ENCODE results near the gene ARHGEF37. TPM values are rescaled to one million over a fixed set of nuclear protein-coding genes. Genes with fewer than 3 reads are reported as not detected.
A peak's percentile ranks its signal among the peaks of the same experiment; 100 is the strongest.

The ARHGEF37 gene
- total RNA-seq, 1 donor from 2014 or later = 3.3 TPM

- H3K4me3 Mint-ChIP-seq (ENCODE audit: low read depth) = no peak overlapping the region
- TF ChIP-seq CTCF (IDR thresholded peaks at IDR 0.05; ENCODE audit: unreplicated experiment) = no peak
- H3K4me1 Mint-ChIP-seq (ENCODE audit: low read depth) = no peaks in the 10 kb centered on the region
- no peak overlapping the region for H3K27ac Mint-ChIP-seq
- peaks cover 4% of the 10 kb centered on the region for H3K27me3 Mint-ChIP-seq
- no peaks in the 10 kb centered on the region for H3K36me3 Mint-ChIP-seq (ENCODE audit: insufficient read depth)
- no peak for DNase-seq (ENCODE audit: low spot score, unreplicated experiment)
- no peaks in the 10 kb centered on the region for H3K9me3 Mint-ChIP-seq (ENCODE audit: low read depth)
These were observed 70.4 kb downstream of the ARHGEF37 start for GRCh38 chr5:149651686-149652085.

- no peak for TF ChIP-seq CTCF (IDR thresholded peaks at IDR 0.05; ENCODE audit: unreplicated experiment)
- no peaks in the 10 kb centered on the region for H3K27me3 Mint-ChIP-seq
- no peak overlapping the region for H3K27ac Mint-ChIP-seq
- H3K36me3 Mint-ChIP-seq (ENCODE audit: insufficient read depth) = no peaks in the 10 kb centered on the region
- H3K9me3 Mint-ChIP-seq (ENCODE audit: low read depth) = no peaks in the 10 kb centered on the region
- no peak for DNase-seq (ENCODE audit: low spot score, unreplicated experiment)
- no peaks in the 10 kb centered on the region for H3K4me1 Mint-ChIP-seq (ENCODE audit: low read depth)
- no peak overlapping the region for H3K4me3 Mint-ChIP-seq (ENCODE audit: low read depth)
These were observed 71.4 kb downstream of the ARHGEF37 start for GRCh38 chr5:149652697-149653096.

DNA sequence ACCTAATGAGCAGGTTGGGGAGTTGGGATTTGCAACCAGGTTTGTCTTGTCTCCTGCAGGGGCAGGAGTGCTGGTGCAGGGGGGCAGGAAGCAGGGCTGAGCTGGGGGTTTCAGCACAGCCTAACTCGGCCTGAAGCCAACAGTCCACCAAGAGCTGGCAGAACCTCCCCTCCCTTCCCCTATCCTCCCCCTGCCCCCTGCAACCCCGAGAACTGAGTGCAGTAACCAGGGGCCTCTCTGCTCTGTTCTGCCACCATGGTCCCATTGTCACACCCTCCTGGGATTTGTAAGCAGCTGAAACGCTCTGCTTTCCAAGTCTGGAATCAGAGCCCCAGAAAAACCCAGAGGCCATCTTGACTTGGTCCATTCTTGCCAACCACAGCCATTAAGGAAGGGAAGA is 72.9 kb downstream of the ARHGEF37 start:
- Mint-ChIP-seq H3K27ac (no peak overlapping the region), H3K36me3 (ENCODE audit: insufficient read depth) (no peaks in the 10 kb centered on the region), H3K4me1 (ENCODE audit: low read depth) (peaks cover 3% of the 10 kb centered on the region), H3K4me3 (ENCODE audit: low read depth) (no peak overlapping the region), H3K9me3 (ENCODE audit: low read depth) (no peaks in the 10 kb centered on the region), H3K27me3 (no peaks in the 10 kb centered on the region)
- no peak for TF ChIP-seq CTCF (IDR thresholded peaks at IDR 0.05; ENCODE audit: unreplicated experiment)
- DNase-seq (ENCODE audit: low spot score, unreplicated experiment) = no peak

DNA sequence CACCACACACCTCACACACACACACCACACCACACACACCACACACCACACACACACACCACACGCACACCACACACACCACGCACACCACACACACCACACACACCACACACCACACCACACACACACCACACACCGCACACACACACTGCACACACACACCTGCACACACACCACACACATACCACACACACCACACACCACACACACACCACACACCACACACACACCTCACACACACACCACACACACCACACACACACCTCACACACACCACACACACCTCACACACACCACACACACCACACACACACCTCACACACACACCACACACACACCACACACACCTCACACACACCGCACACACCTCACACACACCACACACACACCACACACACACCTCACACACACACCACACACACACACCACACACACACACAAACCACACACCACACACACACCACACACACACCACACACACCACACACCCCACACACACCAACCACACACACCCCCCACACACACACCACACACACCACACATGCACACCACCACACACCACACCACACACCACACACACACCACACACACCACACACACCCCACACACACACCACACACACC is 73.7 kb downstream of the ARHGEF37 start:
- no peak for DNase-seq (ENCODE audit: low spot score, unreplicated experiment)
- TF ChIP-seq CTCF (IDR thresholded peaks at IDR 0.05; ENCODE audit: unreplicated experiment) = no peak
- Mint-ChIP-seq H3K27ac (no peak overlapping the region), H3K27me3 (no peaks in the 10 kb centered on the region), H3K4me1 (ENCODE audit: low read depth) (peaks cover 3% of the 10 kb centered on the region), H3K4me3 (ENCODE audit: low read depth) (no peak overlapping the region), H3K9me3 (ENCODE audit: low read depth) (no peaks in the 10 kb centered on the region), H3K36me3 (ENCODE audit: insufficient read depth) (no peaks in the 10 kb centered on the region)

GRCh38 chr5:149656576-149657182 is 75.4 kb downstream of the ARHGEF37 start:
- H3K4me3 Mint-ChIP-seq (ENCODE audit: low read depth) = no peak overlapping the region
- no peak overlapping the region for H3K27ac Mint-ChIP-seq
- TF ChIP-seq CTCF (IDR thresholded peaks at IDR 0.05; ENCODE audit: unreplicated experiment) = peak; percentile 62
- DNase-seq (ENCODE audit: low spot score, unreplicated experiment) = peak; percentile 22
- no peaks in the 10 kb centered on the region for H3K27me3 Mint-ChIP-seq
- H3K36me3 Mint-ChIP-seq (ENCODE audit: insufficient read depth) = no peaks in the 10 kb centered on the region
- no peaks in the 10 kb centered on the region for H3K9me3 Mint-ChIP-seq (ENCODE audit: low read depth)
- H3K4me1 Mint-ChIP-seq (ENCODE audit: low read depth) = peaks cover 3% of the 10 kb centered on the region
